ENCODE results near the gene PAK6.

Gene PAK6

DNA sequence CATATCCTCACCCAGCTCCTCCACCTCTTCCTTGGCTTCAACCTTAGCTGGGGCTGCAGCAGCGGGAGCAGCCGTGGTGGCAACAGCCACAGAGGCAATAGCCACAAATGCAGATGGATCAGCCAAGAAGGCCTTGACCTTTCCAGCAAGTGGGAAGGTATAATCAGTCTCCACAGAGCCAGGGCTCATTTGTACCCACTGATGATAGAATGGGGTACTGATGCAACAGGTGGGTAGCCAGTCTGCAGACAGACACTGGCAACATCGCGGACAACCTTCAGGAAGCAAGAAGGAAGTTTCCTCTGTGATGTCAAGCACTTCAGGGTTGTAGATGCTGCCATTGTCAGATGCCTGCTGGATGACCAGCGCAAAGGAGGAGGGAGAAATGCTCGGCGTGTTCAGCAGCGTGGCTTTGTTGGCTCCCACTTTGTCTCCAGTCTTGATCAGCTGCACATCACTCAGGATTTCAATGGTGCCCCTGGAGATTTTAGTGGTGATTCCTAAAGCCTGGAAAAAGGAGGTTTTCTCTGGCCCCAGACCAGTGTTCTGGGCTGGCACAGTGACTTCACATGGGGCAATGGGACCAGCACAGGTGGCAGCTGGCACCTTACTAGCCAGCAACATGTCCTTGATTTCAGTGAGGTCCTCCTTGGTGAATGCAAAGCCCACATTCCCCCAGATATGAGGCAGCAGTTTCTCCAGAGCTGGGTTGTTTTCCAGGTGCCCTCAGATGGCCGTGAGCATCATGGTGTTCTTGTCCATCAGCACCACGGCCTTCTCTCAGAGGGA, 73.7 kb downstream of the PAK6 start:
- DNase-seq: no peak

DNA sequence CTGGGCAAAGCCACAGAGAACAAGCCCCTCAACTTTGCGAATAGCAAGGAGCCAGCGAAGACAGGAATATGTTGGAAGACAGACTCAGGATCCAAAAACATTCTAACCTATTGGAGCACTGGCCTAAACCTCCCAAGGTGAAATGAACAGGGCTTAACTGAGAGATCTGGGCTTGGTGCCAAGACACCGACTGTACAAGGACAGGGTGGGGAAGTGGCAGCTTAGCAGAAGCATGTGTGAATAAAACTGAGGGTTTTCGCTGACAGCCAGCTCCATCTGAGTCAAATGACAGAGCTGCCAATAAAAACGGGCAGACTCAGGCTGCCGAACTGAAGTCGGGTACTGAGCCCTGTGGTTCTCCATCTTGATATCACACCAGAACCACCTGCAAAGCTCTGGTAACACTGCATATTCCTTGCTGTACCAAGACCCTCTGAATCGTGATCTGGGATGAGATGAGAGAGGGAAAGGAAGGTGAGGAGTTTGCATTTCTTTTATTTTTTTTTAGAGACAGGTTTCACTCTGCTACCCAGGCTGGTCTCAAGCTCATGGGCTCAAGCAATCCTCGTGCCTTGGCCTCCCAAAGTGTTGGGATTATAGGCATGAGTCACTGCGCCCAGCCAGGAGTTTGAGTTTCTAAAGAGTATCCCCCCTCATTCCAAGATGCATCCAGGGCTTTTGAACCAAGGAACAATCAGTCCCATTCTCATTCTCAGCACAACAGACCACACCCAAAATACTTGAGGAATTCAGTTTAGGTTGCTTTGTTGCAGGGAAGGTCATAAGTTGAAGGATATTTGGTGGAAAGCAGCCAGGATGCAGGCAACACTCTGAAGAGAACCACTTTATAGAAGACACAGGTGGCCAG, 74.9 kb downstream of the PAK6 start:
- peak in 2 of 5 experiments; percentile 59 to 60 for DNase-seq

DNA sequence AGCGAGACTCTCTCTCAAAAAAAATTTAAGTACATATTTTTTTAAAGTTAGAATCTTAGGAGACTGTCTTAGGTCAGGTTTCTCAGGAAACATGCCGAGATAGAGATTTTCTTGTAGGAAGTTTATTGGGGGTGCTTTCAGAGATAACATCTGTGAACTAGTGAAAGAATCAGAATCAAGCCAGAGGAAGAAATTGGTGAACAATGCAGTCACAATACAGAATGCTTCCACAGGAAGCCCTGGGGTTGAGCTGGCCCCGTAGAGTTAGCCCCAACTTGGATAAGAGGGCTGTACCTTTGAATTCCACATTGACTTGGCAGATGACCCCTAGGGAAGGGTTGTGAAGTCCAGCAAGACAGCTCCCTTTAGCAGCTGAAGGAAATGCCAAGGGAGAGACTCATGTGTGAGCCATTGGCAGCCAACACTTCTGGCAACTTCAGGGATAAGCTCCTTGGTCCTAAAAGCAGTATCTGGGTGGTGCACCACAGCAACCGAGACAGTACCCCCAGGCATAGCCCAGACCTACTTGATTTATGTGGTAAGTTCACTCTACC, 75.9 kb downstream of the PAK6 start:
- no peak for DNase-seq

DNA sequence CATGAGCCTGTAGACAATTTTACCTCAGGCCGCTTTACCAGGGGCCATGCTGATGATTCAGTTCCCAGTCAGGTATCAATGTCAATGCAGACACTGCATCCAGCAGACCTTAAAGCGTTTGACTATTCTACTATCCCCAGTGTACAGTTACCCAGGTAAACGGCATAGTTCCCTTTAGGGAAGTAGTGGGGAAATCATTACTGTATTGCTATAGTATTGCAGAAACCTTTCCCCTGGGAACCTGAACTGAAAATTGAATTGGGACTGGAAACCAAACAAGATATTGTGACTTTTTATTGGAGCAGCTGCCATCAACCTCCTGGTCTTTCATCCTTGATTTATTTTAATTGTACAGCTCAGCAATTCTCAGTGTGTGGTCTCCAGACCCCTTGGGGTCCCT, 78.1 kb downstream of the PAK6 start:
- no peak for DNase-seq

GRCh38 chr15:40317580-40317979, 78.7 kb downstream of the PAK6 start:
- no peak for DNase-seq

GRCh38 chr15:40320409-40320808, 81.5 kb downstream of the PAK6 start:
- DNase-seq: no peak

DNA sequence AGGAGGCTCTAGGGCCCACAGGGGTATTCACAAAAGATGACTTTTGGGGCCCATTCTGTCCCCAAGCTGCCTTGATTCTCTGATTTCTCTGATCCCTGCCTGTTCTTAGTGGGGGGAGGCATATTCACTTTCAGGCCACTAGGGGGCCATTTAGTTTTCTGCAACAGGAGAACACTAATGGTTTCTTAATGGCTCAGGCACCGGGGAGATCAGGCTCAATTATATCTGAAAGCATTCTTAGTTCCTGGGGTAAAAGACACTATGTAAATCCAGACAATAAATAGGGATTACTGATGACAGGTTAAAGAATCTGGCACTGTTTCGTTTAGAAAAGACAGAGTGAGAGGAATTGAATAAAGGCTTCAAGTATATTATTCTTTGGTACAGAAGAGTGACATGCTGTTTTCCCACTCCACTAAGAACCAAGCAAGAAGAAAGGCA, 82.1 kb downstream of the PAK6 start:
- DNase-seq: peak in 4 of 5 experiments; percentile 26 to 76 (median 46)

DNA sequence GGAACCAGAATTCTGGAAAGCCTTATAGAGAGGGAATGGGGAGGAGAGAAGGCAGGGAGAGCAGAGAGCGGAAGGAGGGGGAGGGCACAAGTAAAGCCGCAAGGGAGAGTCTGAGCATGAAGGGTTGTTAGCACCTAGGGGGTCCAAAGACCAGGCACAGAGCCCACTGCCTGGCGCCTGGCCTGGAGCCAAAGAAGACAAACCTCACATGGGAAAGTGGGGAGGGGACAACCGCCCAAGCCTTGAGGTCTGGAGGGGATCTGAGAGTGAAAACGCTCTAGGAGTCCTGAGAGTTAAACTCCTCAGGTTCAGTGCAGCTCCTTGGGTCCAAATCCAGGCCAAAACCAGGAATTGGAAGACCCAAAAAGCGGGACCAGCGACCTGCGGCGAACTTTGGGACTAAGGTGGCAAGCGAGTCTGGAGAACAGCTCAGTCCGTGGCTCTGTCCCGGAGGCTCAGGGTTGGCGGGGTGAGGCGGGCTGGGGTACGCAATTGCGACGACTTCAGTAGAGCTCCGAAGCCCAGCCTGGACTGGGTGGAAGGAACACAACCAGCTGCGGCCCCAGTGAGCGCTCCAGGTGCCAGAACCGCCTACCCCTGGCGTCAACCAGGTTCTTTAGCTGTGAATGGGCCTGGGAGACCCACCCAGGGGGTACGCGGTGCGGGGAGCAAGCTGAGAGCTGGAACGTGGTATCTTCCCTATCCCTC, 83.8 kb downstream of the PAK6 start:
- DNase-seq: no peak

DNA sequence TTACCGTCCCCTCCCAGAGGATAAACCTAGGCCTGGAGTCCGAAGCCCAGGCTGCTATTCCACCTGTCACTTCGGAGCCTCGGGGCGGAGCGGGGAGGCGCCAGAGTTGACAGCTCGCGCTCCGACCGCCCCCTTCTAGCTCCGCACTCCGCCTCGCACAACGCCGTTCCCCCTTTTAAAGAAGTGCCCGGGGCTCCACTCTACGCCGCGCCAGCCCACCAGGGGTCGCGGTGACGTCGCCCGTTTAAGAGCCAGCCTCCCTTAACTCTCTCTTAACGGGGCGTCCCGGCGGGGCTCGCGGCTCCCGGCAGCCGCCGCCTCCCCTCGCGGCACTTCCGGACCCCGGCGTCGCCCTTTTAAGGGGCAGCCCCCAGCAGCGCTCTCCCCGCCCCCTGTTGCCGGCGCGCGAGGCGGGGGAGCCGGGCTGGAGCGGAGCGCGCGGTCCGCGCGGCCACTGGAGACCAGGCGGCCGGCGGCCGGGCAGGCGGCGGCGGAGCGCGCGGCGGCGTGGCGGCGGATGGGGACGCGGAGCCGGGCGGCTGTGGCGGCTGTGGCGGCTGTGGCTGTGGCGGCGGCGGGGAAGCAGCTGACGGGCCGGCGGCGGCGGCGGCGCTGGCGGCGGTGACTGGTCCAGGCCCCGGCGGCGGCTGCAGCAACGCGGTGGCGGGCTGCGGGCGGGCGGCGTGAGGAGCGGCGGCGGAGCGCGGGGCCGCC, 84.5 kb downstream of the PAK6 start, which contains the start of gene INAFM2:
TSS of gene INAFM2 (plus strand) at position 454 of the 714 bp plus-strand sequence. CDS start 364 bp downstream, outside the sequence.
- DNase-seq: peak; percentile 80 to 94 (median 85)

- DNase-seq: peak in 1 of 5 experiments; percentile 35
Measured at GRCh38 chr15:40323953-40324937, 85.4 kb downstream of the PAK6 start.

GRCh38 chr15:40325188-40325587, 86.3 kb downstream of the PAK6 start:
- no peak for DNase-seq

GRCh38 chr15:40325700-40326099, 86.8 kb downstream of the PAK6 start:
- DNase-seq: no peak
